ENCODE data around the gene PSMA7.

- TF ChIP-seq POLR2AphosphoS5 (IDR thresholded peaks at IDR 0.05), result no peak
- no peak for TF ChIP-seq CTCF (IDR thresholded peaks at IDR 0.05)
- TF ChIP-seq POLR2A (IDR thresholded peaks at IDR 0.05), result no peak
Observed at GRCh38 chr20:62141043-62141396, 2.2 kb downstream of the PSMA7 start.

All from sigmoid colon (tissue), 4 donors.